22Rv1 (cell line): ENCODE data around the gene ARMC2.

Source experiments
- H3K27ac ChIP-seq: fragments of 450-650 bp; 2 replicates; pipeline ENCODE4 v1.5.1; 2017
- ZFX ChIP-seq: fragments of 450-650 bp; IDR thresholded peaks from 2 replicates; pipeline ENCODE4 v1.6.1; 2017; ENCODE audit warnings: antibody characterized with exemption, borderline replicate concordance
- TF ChIP-seq, protein P1 (sequence below): fragments of 450-650 bp; IDR thresholded peaks from 2 replicates; pipeline ENCODE4 v1.5.1; 2017; ENCODE audit warnings: mild to moderate bottlenecking

Gene ARMC2

DNA sequence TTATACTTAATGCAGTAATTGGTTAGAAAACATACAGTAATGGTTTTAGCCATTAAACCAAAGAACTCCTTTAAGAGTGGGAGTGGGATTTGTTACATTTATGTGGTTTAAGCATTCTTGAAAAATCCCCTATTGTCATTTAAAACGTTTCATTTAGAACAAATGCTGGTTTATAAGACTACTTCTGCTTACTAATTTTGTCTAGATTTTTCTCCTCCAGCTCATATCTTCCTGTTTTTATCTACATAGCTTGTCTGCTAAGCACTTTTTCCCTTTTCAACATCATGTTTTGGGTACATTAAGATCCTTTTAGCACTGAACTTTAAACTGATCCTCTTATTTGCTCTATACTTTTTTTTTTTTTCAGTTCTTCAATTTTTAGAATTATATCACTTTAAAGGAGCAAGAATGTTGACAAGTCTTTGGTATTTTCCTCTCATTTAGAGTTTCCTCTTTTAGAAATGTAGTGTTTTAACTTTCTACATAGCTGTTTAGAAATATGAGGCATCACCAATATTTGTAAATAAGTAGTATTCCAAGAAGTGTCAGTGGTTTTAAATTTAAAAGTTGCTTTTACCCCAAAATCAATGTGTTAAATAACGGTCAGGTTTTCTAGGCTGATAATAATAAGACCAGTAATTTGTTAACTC is 165.6 kb downstream of the ARMC2 start:
- no peak for TF ChIP-seq ZFX
- TF ChIP-seq, protein P1, sequence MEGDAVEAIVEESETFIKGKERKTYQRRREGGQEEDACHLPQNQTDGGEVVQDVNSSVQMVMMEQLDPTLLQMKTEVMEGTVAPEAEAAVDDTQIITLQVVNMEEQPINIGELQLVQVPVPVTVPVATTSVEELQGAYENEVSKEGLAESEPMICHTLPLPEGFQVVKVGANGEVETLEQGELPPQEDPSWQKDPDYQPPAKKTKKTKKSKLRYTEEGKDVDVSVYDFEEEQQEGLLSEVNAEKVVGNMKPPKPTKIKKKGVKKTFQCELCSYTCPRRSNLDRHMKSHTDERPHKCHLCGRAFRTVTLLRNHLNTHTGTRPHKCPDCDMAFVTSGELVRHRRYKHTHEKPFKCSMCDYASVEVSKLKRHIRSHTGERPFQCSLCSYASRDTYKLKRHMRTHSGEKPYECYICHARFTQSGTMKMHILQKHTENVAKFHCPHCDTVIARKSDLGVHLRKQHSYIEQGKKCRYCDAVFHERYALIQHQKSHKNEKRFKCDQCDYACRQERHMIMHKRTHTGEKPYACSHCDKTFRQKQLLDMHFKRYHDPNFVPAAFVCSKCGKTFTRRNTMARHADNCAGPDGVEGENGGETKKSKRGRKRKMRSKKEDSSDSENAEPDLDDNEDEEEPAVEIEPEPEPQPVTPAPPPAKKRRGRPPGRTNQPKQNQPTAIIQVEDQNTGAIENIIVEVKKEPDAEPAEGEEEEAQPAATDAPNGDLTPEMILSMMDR: no peak
- no peak overlapping the region for H3K27ac ChIP-seq

DNA sequence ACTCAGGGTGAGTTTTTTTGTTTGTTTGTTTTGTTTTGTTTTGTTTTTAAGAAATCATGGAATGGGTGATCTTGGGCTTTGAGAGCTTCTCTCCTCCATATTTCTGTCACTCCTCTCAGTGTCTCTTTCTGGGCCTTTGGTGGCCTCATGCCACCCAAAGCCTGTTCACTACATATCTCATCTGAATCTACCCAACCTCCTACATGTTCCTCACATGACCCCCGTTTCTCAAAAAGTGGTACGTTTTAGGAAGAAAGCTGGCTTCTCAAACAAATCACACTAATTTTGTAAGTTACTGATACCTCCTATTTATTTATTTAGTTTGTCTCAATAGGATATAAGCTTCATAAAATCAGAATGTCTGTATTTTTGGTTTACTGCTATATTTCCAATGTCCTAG is 166.4 kb downstream of the ARMC2 start:
- TF ChIP-seq, protein P1: no peak
- no peak for TF ChIP-seq ZFX
- no peak overlapping the region for H3K27ac ChIP-seq

DNA sequence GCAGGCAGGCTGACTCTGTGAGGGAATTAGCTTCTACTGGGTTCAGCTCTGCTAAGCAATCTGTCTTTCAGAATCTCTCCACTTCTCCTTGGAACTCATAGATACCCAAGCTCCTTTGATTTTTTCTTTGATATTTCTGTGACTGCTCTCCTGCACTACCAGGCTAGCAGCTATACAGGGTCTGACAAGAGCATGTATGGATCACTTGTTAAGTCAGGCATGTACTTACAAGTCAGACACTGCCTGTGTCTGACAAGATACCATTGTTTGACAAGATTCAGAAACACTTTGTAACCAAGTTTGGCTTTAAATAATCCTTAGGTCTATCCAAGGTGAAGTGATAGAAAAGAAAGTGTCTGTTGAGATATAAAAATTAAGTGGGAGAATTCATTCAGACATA is 167.0 kb downstream of the ARMC2 start:
- no peak overlapping the region for H3K27ac ChIP-seq
- TF ChIP-seq ZFX: no peak
- TF ChIP-seq, protein P1: no peak

GRCh38 chr6:109019911-109020310 is 171.7 kb downstream of the ARMC2 start:
- TF ChIP-seq, protein P1: no peak
- TF ChIP-seq ZFX: no peak

GRCh38 chr6:109021870-109022269 is 173.6 kb downstream of the ARMC2 start:
- no peak overlapping the region for H3K27ac ChIP-seq
- no peak for TF ChIP-seq ZFX
- TF ChIP-seq, protein P1: no peak

More at GRCh38 chr6:109019911-109020310, 171.7 kb downstream of the ARMC2 start:
- no peak overlapping the region for H3K27ac ChIP-seq

GRCh38 chr6:109023356-109023925 is 175.2 kb downstream of the ARMC2 start:
- TF ChIP-seq, protein P1: no peak
- TF ChIP-seq ZFX: no peak

More at GRCh38 chr6:109023356-109023925, 175.2 kb downstream of the ARMC2 start:
- no peak overlapping the region for H3K27ac ChIP-seq
